WTC11 (cell line): ENCODE data around the gene KDR. TPM values are rescaled to one million over a fixed set of nuclear protein-coding genes. Genes with fewer than 3 reads are reported as not detected.

Experiments used
- ATAC-seq: fragments of 200-7000 bp; cut with Tn5 transposase; 2 replicates; pipeline ENCODE4 v1.10.0; 2021; ENCODE audit warnings: mild to moderate bottlenecking, moderate library complexity
- CTCF ChIA-PET: fragments of 300-600 bp; sonication (Branson Sonifier 250); formaldehyde crosslinking; loops from one replicate; lab custom pipeline; 2021; ENCODE audit warnings: antibody characterized with exemption; lab: Charles Lee
- POLR2A ChIA-PET: fragments of 350-600 bp; sonication (Branson Sonifier 250); formaldehyde crosslinking; loops from one replicate; lab custom pipeline; 2021; ENCODE audit warnings: antibody characterized with exemption; lab: Charles Lee
- DNase-seq: peaks from one replicate; pipeline ENCODE4 v3.0.0; 2021; ENCODE audit warnings: low spot score
- H3K27ac Mint-ChIP-seq: 2 replicates; pipeline ENCODE4 v1.8.0; 2021; ENCODE audit warnings: mixed read lengths
- H3K27me3 Mint-ChIP-seq: 2 replicates; pipeline ENCODE4 v1.8.0; 2021; ENCODE audit warnings: low read depth, mild to moderate bottlenecking, moderate library complexity, mixed read lengths
- H3K36me3 Mint-ChIP-seq: 2 replicates; pipeline ENCODE4 v1.8.0; 2021; ENCODE audit warnings: mixed read lengths
- H3K4me1 Mint-ChIP-seq: 2 replicates; pipeline ENCODE4 v1.8.0; 2022; ENCODE audit warnings: mixed read lengths
- H3K4me3 Mint-ChIP-seq: 2 replicates; pipeline ENCODE4 v1.8.0; 2021; ENCODE audit warnings: mild to moderate bottlenecking, moderate library complexity, mixed read lengths
- H3K9me3 Mint-ChIP-seq: 2 replicates; pipeline ENCODE4 v1.8.0; 2021; ENCODE audit warnings: mixed read lengths
- ATF3 ChIP-seq: sonication (generic); formaldehyde crosslinking; conservative IDR thresholded peaks from 2 replicates; pipeline ENCODE4 v1.8.1; 2022; ENCODE audit warnings: mild to moderate bottlenecking, missing genetic modification reagents
- ATF6 ChIP-seq: sonication (generic); formaldehyde crosslinking; IDR thresholded peaks from 2 replicates; pipeline ENCODE4 v1.8.1; 2023; ENCODE audit warnings: mild to moderate bottlenecking, missing genetic modification reagents
- GTF2I ChIP-seq: fragments of 250-450 bp; sonication (Bioruptor Pico); conservative IDR thresholded peaks from 2 replicates; pipeline ENCODE4 v1.4.0; 2021; ENCODE audit warnings: mild to moderate bottlenecking
- MLX ChIP-seq: sonication (generic); formaldehyde crosslinking; IDR thresholded peaks from 2 replicates; pipeline ENCODE4 v1.8.1; 2023; ENCODE audit warnings: mild to moderate bottlenecking, missing genetic modification reagents, moderate library complexity
- PRDM15 ChIP-seq: sonication (generic); formaldehyde crosslinking; IDR thresholded peaks from 2 replicates; pipeline ENCODE4 v1.8.0; 2022; ENCODE audit warnings: missing genetic modification reagents
- SMAD3 ChIP-seq: sonication (generic); formaldehyde crosslinking; IDR thresholded peaks from 2 replicates; pipeline ENCODE4 v1.8.0; 2022; ENCODE audit warnings: missing genetic modification reagents, mild to moderate bottlenecking, borderline replicate concordance
- SOX15 ChIP-seq: fragments of 250-450 bp; sonication (Bioruptor Pico); IDR thresholded peaks from 2 replicates; pipeline ENCODE4 v1.9.0; 2021; ENCODE audit warnings: mild to moderate bottlenecking
- SP1 ChIP-seq: sonication (generic); formaldehyde crosslinking; conservative IDR thresholded peaks from 2 replicates; pipeline ENCODE4 v1.8.1; 2022; ENCODE audit warnings: missing genetic modification reagents
- STAT6 ChIP-seq: sonication (generic); formaldehyde crosslinking; conservative IDR thresholded peaks from 2 replicates; pipeline ENCODE4 v1.8.1; 2023; ENCODE audit warnings: mild to moderate bottlenecking, low read depth, missing genetic modification reagents, moderate library complexity
- ZBTB21 ChIP-seq: sonication (generic); formaldehyde crosslinking; IDR thresholded peaks from 2 replicates; pipeline ENCODE4 v1.8.1; 2023; ENCODE audit warnings: mild to moderate bottlenecking, missing genetic modification reagents, borderline replicate concordance
- ZBTB43 ChIP-seq: sonication (generic); formaldehyde crosslinking; IDR thresholded peaks from 2 replicates; pipeline ENCODE4 v1.8.1; 2023; ENCODE audit warnings: mild to moderate bottlenecking, missing genetic modification reagents
- ZNF232 ChIP-seq: sonication (generic); formaldehyde crosslinking; IDR thresholded peaks from 2 replicates; pipeline ENCODE4 v1.8.0; 2022; ENCODE audit warnings: mild to moderate bottlenecking, missing genetic modification reagents
- ZNF263 ChIP-seq: sonication (generic); formaldehyde crosslinking; IDR thresholded peaks from 2 replicates; pipeline ENCODE4 v1.8.1; 2022; ENCODE audit warnings: low read depth, mild to moderate bottlenecking, moderate library complexity, missing genetic modification reagents
- ZSCAN18 ChIP-seq: fragments of 250-450 bp; sonication (Bioruptor Pico); IDR thresholded peaks from 2 replicates; pipeline ENCODE4 v2.1.2; 2022; ENCODE audit warnings: mild to moderate bottlenecking, moderate library complexity
- total RNA-seq: library from RNA; stranded (reverse); gene quantifications from 3 replicates; pipeline ENCODE4 v1.2.3, GENCODE V29; 2021

Gene KDR
- total RNA-seq, 1 experiment from 2014 or later, result 80.8 TPM

GRCh38 chr4:55087913-55088260 is 37.5 kb downstream of the KDR start:
- Mint-ChIP-seq H3K4me3 (no peak overlapping the region), H3K27me3 (no peaks in the 10 kb centered on the region), H3K27ac (peak overlapping the region; percentile 47), H3K9me3 (no peaks in the 10 kb centered on the region), H3K4me1 (peaks cover 22% of the 10 kb centered on the region)
- DNase-seq (no peak), ATAC-seq (no peak)
- POLR2A ChIA-PET, result no interaction called here
- TF ChIP-seq PRDM15 (CRISPR knock-in tag), result no peak
- no peak for TF ChIP-seq ZSCAN18 (CRISPR knock-in tag)
- no peak for TF ChIP-seq MLX (CRISPR knock-in tag)
- no peak for TF ChIP-seq SMAD3 (CRISPR knock-in tag)
- TF ChIP-seq ZBTB43 (CRISPR knock-in tag), result no peak
- TF ChIP-seq, all 79 proteins: peak for 0
- H3K36me3 Mint-ChIP-seq, result peaks cover 97% of the 10 kb centered on the region
- CTCF ChIA-PET, result interaction anchor here (0.7 to 1.3 kb wide), 2 partner anchors 103 to 117 kb away, joined by 3 read pairs; no protein-coding TSS in a partner anchor

- CTCF ChIA-PET, result interaction anchor here (0.7 to 1.3 kb wide), 2 partner anchors 102 to 116 kb away, joined by 3 read pairs; no protein-coding TSS in a partner anchor
- peak overlapping the region; percentile 47 for H3K27ac Mint-ChIP-seq
- no peaks in the 10 kb centered on the region for H3K9me3 Mint-ChIP-seq
- DNase-seq (no peak), ATAC-seq (peak; percentile 64)
- POLR2A ChIA-PET, result no interaction called here
- H3K27me3 Mint-ChIP-seq, result no peaks in the 10 kb centered on the region
- peaks cover 22% of the 10 kb centered on the region for H3K4me1 Mint-ChIP-seq
- H3K36me3 Mint-ChIP-seq, result peaks cover 97% of the 10 kb centered on the region
- no peak overlapping the region for H3K4me3 Mint-ChIP-seq
- TF ChIP-seq ZNF263 (CRISPR knock-in tag), result no peak
- no peak for TF ChIP-seq ZNF232 (CRISPR knock-in tag)
- no peak for TF ChIP-seq STAT6
- TF ChIP-seq SP1 (CRISPR knock-in tag), result no peak
- TF ChIP-seq ATF3, result no peak
- TF ChIP-seq ZBTB21 (CRISPR knock-in tag), result no peak
- no peak for TF ChIP-seq GTF2I (CRISPR knock-in tag)
- no peak for TF ChIP-seq ZSCAN18 (CRISPR knock-in tag)
- no peak for TF ChIP-seq ATF6 (CRISPR knock-in tag)
- TF ChIP-seq SOX15 (CRISPR knock-in tag), result no peak
These were observed 38.1 kb downstream of the KDR start for GRCh38 chr4:55087009-55087912.
